GM12891 (cell line): ENCODE data around the gene EMX1.

Source experiments
- POLR2AphosphoS5 ChIP-seq: IDR thresholded peaks from 2 replicates; pipeline ENCODE4 v1.6.1; 2011; ENCODE audit warnings: low read depth, low read length, control low read depth
- POU2F2 ChIP-seq: IDR thresholded peaks from 2 replicates; pipeline ENCODE4 v1.6.1; 2011; ENCODE audit warnings: low read depth, mild to moderate bottlenecking, control low read depth, low read length, moderate library complexity
- SPI1 ChIP-seq: IDR thresholded peaks from 2 replicates; pipeline ENCODE4 v1.6.1; 2011; ENCODE audit warnings: low read depth, low read length, control low read depth

DNA sequence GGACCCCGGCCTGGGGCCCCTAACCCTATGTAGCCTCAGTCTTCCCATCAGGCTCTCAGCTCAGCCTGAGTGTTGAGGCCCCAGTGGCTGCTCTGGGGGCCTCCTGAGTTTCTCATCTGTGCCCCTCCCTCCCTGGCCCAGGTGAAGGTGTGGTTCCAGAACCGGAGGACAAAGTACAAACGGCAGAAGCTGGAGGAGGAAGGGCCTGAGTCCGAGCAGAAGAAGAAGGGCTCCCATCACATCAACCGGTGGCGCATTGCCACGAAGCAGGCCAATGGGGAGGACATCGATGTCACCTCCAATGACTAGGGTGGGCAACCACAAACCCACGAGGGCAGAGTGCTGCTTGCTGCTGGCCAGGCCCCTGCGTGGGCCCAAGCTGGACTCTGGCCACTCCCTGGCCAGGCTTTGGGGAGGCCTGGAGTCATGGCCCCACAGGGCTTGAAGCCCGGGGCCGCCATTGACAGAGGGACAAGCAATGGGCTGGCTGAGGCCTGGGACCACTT lies 16.4 kb downstream of the EMX1 start:
- no peak for TF ChIP-seq POLR2AphosphoS5
- no peak for TF ChIP-seq SPI1
- no peak for TF ChIP-seq POU2F2
